Common myeloid progenitor, CD34-positive (primary cell): Measurements from ENCODE around the gene CCNDBP1.
A peak's percentile ranks its signal among the peaks of the same experiment; 100 is the strongest.

Source experiments
- CTCF ChIA-PET: fragments of 350-600 bp; sonication (Branson Sonifier 250); formaldehyde crosslinking; loops from one replicate; lab custom pipeline; 2021; ENCODE audit warnings: antibody characterized with exemption; lab: Charles Lee
- POLR2A ChIA-PET: fragments of 350-600 bp; sonication (Branson Sonifier 250); formaldehyde crosslinking; loops from one replicate; lab custom pipeline; 2021; ENCODE audit warnings: antibody characterized with exemption; lab: Charles Lee
- DNase-seq, 3 donors: peaks; one replicate each; pipeline versions ENCODE4 v3.0.0 to v3.0.0-alpha.2; 2013
- H3K27ac ChIP-seq, 2 experiments: 1 replicate in 1 of 2; 2 replicates in 1 of 2; pipeline ENCODE4 v1.7.0; 2013; ENCODE audit warnings: inconsistent platforms in 2 of 2, low read length in 2 of 2, mild to moderate bottlenecking in 2 of 2, low read depth in 1 of 2, moderate library complexity in 1 of 2; ENCODE audit not compliant: severe bottlenecking in 2 of 2, insufficient read depth in 1 of 2, poor library complexity in 1 of 2
- H3K27me3 ChIP-seq, 5 experiments: replicated peaks in 2 of 5; 1 replicate in 3 of 5; 2 replicates in 2 of 5; pipeline versions ENCODE4 v1.6.1 to v1.7.0; 2013; ENCODE audit warnings: low read length in 4 of 5, mild to moderate bottlenecking in 2 of 5, moderate library complexity in 2 of 5, inconsistent platforms in 1 of 5; ENCODE audit not compliant: insufficient read depth in 5 of 5, control insufficient read depth in 4 of 5
- H3K36me3 ChIP-seq, 4 experiments: 1 replicate in 2 of 4; 2 replicates in 2 of 4; pipeline versions ENCODE4 v1.6.1 to v1.7.0; 2013; ENCODE audit warnings: low read length in 3 of 4, control low read depth in 1 of 4, mild to moderate bottlenecking in 1 of 4; ENCODE audit not compliant: control insufficient read depth in 4 of 4, insufficient read depth in 4 of 4
- H3K4me1 ChIP-seq, 4 experiments: 1 replicate in 3 of 4; 2 replicates in 1 of 4; pipeline versions ENCODE4 v1.6.1 to v1.7.1; 2013; ENCODE audit warnings: low read length in 3 of 4, mild to moderate bottlenecking in 3 of 4, control low read depth in 1 of 4, inconsistent platforms in 1 of 4, moderate library complexity in 1 of 4; ENCODE audit not compliant: control insufficient read depth in 4 of 4, insufficient read depth in 4 of 4; ENCODE audit errors: control extremely low read depth in 1 of 4
- H3K4me3 ChIP-seq, 7 experiments: 1 replicate in 4 of 7; 2 replicates in 3 of 7; pipeline versions ENCODE4 v1.5.1 to v1.7.0; 2013; ENCODE audit warnings: mild to moderate bottlenecking in 7 of 7, low read length in 6 of 7, moderate library complexity in 6 of 7, inconsistent platforms in 2 of 7, low read depth in 2 of 7, control low read depth in 1 of 7; ENCODE audit not compliant: insufficient read depth in 4 of 7, control insufficient read depth in 1 of 7; ENCODE audit errors: extremely low read depth in 1 of 7
- H3K9me3 ChIP-seq, 5 experiments: 1 replicate in 4 of 5; 2 replicates in 1 of 5; pipeline versions ENCODE4 v1.6.1 to v1.7.1; 2013; ENCODE audit warnings: low read length in 4 of 5, mild to moderate bottlenecking in 2 of 5, inconsistent platforms in 1 of 5, low read depth in 1 of 5, moderate library complexity in 1 of 5; ENCODE audit not compliant: control insufficient read depth in 4 of 5, insufficient read depth in 2 of 5; ENCODE audit errors: control extremely low read depth in 1 of 5
- WGBS: methylation state at CpG from one replicate; pipeline ENCODE4 v1.1.5; 2013; ENCODE audit not compliant: insufficient coverage; 5-methylcytosine and 5-hydroxymethylcytosine counted together

Gene CCNDBP1

GRCh38 chr15:43230640-43231115, 45.5 kb downstream of the CCNDBP1 start:
- H3K4me1 ChIP-seq = peaks cover 0 to 16% (median 3%) of the 10 kb centered on the region in 4 experiments
- 10% methylated on average over 2 of the region's 2 CpGs for WGBS
- no peaks in the 10 kb centered on the region for H3K36me3 ChIP-seq
- ChIA-PET POLR2A (no interaction called here), CTCF (interaction anchor here (0.6 to 7.7 kb wide), 10 partner anchors 9 to 638 kb away, joined by 3 to 201 read pairs (median 6); partner anchors contain the start of gene TGM5)
- H3K9me3 ChIP-seq = no peaks in the 10 kb centered on the region
- H3K4me3 ChIP-seq = no peak overlapping the region
- peaks cover 0 to 9% (median 2%) of the 10 kb centered on the region in 5 experiments for H3K27me3 ChIP-seq
- H3K27ac ChIP-seq = no peak overlapping the region
- DNase-seq = peak in 2 of 3 donors; percentile 69 to 82

GRCh38 chr15:43232289-43232874, 47.2 kb downstream of the CCNDBP1 start:
- WGBS = 100% methylated on average over 3 of the region's 3 CpGs
- no peak overlapping the region for H3K27ac ChIP-seq
- H3K4me3 ChIP-seq = no peak overlapping the region
- H3K36me3 ChIP-seq = no peaks in the 10 kb centered on the region
- no peaks in the 10 kb centered on the region for H3K9me3 ChIP-seq
- CTCF ChIA-PET = interaction anchor here (0.9 to 6.6 kb wide), 5 partner anchors 14 to 53 kb away, joined by 3 to 61 read pairs (median 4); no protein-coding TSS in a partner anchor
- POLR2A ChIA-PET = no interaction called here
- peaks cover 0 to 31% (median 9%) of the 10 kb centered on the region in 4 experiments for H3K4me1 ChIP-seq
- no peak for DNase-seq
- H3K27me3 ChIP-seq = peaks cover 0 to 15% (median 2%) of the 10 kb centered on the region in 5 experiments

GRCh38 chr15:43235536-43235935, 50.3 kb downstream of the CCNDBP1 start:
- H3K27ac ChIP-seq = no peak overlapping the region
- H3K27me3 ChIP-seq = peaks cover 0 to 19% (median 0%) of the 10 kb centered on the region in 5 experiments
- no peaks in the 10 kb centered on the region for H3K9me3 ChIP-seq
- H3K36me3 ChIP-seq = no peaks in the 10 kb centered on the region
- H3K4me1 ChIP-seq = peaks cover 4 to 58% (median 30%) of the 10 kb centered on the region in 4 experiments
- POLR2A ChIA-PET = no interaction called here
- WGBS = 92% methylated on average over 4 of the region's 6 CpGs
- no peak overlapping the region for H3K4me3 ChIP-seq
- no peak for DNase-seq
- CTCF ChIA-PET = interaction anchor here (0.7 to 4.9 kb wide), 4 partner anchors 10 to 33 kb away, joined by 3 to 19 read pairs (median 4); no protein-coding TSS in a partner anchor

- CTCF ChIA-PET = interaction anchor here (1.1 to 4.9 kb wide), 2 partner anchors 9 to 12 kb away, joined by 3 to 19 read pairs; no protein-coding TSS in a partner anchor
- DNase-seq = no peak
- Histone ChIP-seq H3K4me1 (peaks cover 4 to 62% (median 28%) of the 10 kb centered on the region in 4 experiments), H3K4me3 (no peak overlapping the region), H3K9me3 (no peaks in the 10 kb centered on the region), H3K27me3 (peaks cover 0 to 28% (median 7%) of the 10 kb centered on the region in 5 experiments), H3K27ac (no peak overlapping the region), H3K36me3 (no peaks in the 10 kb centered on the region)
- WGBS = 95% methylated on average over 6 of the region's 9 CpGs
- POLR2A ChIA-PET = no interaction called here
These were observed 52.8 kb downstream of the CCNDBP1 start for GRCh38 chr15:43237842-43238470.

GRCh38 chr15:43238671-43239131, 53.5 kb downstream of the CCNDBP1 start:
- 61% methylated on average over 9 of the region's 10 CpGs for WGBS
- CTCF ChIA-PET = interaction anchor here (1.1 to 4.9 kb wide), 4 partner anchors 9 to 38 kb away, joined by 3 to 19 read pairs (median 4); no protein-coding TSS in a partner anchor
- POLR2A ChIA-PET = no interaction called here
- H3K9me3 ChIP-seq = no peaks in the 10 kb centered on the region
- peaks cover 0 to 35% (median 9%) of the 10 kb centered on the region in 5 experiments for H3K27me3 ChIP-seq
- peak in 1 of 3 donors; percentile 39 for DNase-seq
- peaks cover 4 to 57% (median 28%) of the 10 kb centered on the region in 4 experiments for H3K4me1 ChIP-seq
- no peak overlapping the region for H3K27ac ChIP-seq
- no peak overlapping the region for H3K4me3 ChIP-seq
- H3K36me3 ChIP-seq = no peaks in the 10 kb centered on the region

GRCh38 chr15:43239732-43240491, 54.7 kb downstream of the CCNDBP1 start:
- Histone ChIP-seq H3K9me3 (no peaks in the 10 kb centered on the region), H3K4me1 (peaks cover 4 to 57% (median 28%) of the 10 kb centered on the region in 4 experiments), H3K36me3 (no peaks in the 10 kb centered on the region), H3K27me3 (peaks cover 0 to 40% (median 11%) of the 10 kb centered on the region in 5 experiments), H3K27ac (no peak overlapping the region), H3K4me3 (peak overlapping the region in 3 of 7 experiments; percentile 37 to 43 (median 42))
- POLR2A ChIA-PET = no interaction called here
- 16% methylated on average over 6 of the region's 7 CpGs for WGBS
- CTCF ChIA-PET = interaction anchor here (1.0 to 1.1 kb wide), 2 partner anchors 8 to 9 kb away, joined by 3 to 4 read pairs; no protein-coding TSS in a partner anchor
- peak; percentile 82 to 93 (median 91) for DNase-seq
